Fibroblast of lung (primary cell): ENCODE measurements around the gene FAS.

Experiments
- CTCF ChIP-seq, 2 donors: IDR thresholded peaks in 1 of 2; conservative IDR thresholded peaks in 1 of 2; 1 replicate in 1 of 2; 2 replicates in 1 of 2; pipeline ENCODE4 v1.5.1; 2011 to 2012; ENCODE audit warnings: low read length in 2 of 2, control low read depth in 1 of 2, inconsistent platforms in 1 of 2, low read depth in 1 of 2, mild to moderate bottlenecking in 1 of 2
- EZH2 ChIP-seq: IDR thresholded peaks from 2 replicates; pipeline ENCODE4 v1.5.1; 2012; ENCODE audit warnings: low read length, control low read depth, mild to moderate bottlenecking; ENCODE audit errors: missing control alignments

GRCh38 chr10:88974446-88975376 is 15.9 kb upstream of the FAS start:
- TF ChIP-seq CTCF (conservative IDR thresholded peaks at IDR 0.05 in 1 of 2, IDR thresholded peaks at IDR 0.05 in 1 of 2; ENCODE audit: low read depth in 1 of 2, low read length in 2 of 2) (no peak), EZH2 (no peak)
